ENCODE measurements around the gene DNAAF8.

The DNAAF8 gene

GRCh38 chr16:4765511-4766474 is 31.5 kb downstream of the DNAAF8 start:
- POLR2A ChIA-PET: interaction anchor here (1.3 kb wide), 1 partner anchor 31 kb away, joined by 3 read pairs; the partner anchor contains the start of gene DNAAF8
- CTCF ChIA-PET: no interaction called here
- no peak for TF ChIP-seq PKNOX1 (IDR thresholded peaks at IDR 0.05)
- no peak for TF ChIP-seq BHLHE40 (IDR thresholded peaks at IDR 0.05; ENCODE audit: borderline replicate concordance)
- no peak for DNase-seq (ENCODE audit: extremely low spot score)

- CTCF ChIA-PET: no interaction called here
- TF ChIP-seq SP1 (IDR thresholded peaks at IDR 0.05) (peak; percentile 58; the same call in 1 of the 2 replicates), FOXM1 (IDR thresholded peaks at IDR 0.05; ENCODE audit: borderline replicate concordance) (no peak), L3MBTL2 (conservative IDR thresholded peaks at IDR 0.05) (peak; percentile 63; the same call in 1 of the 2 replicates)
- POLR2A ChIA-PET: interaction anchor here (1.3 to 3.1 kb wide), 2 partner anchors 32 to 36 kb away, joined by 3 to 18 read pairs; partner anchors contain the start of genes DNAAF8 and ROGDI
- peak; percentile 96 for DNase-seq (ENCODE audit: extremely low spot score)
Observed at GRCh38 chr16:4766875-4767628, 32.7 kb downstream of the DNAAF8 start, which contains the start of gene ZNF500. Gene ZNF500 (minus strand): TSS chr16:4767162. CDS start chr16:4765978, 1,184 bp downstream.

- POLR2A ChIA-PET: interaction anchor here (1.0 to 3.1 kb wide), 10 partner anchors 12 to 177 kb away, joined by 3 to 19 read pairs (median 4); partner anchors contain the start of genes ANKS3, DNAAF8, ROGDI and SEPTIN12
- TF ChIP-seq FOXM1 (IDR thresholded peaks at IDR 0.05; ENCODE audit: borderline replicate concordance): no peak
- no peak for TF ChIP-seq HDGF (IDR thresholded peaks at IDR 0.05; ENCODE audit: borderline replicate concordance)
- no peak for TF ChIP-seq SUZ12 (IDR thresholded peaks at IDR 0.05)
- no peak for TF ChIP-seq ZNF384 (IDR thresholded peaks at IDR 0.05)
- no peak for DNase-seq (ENCODE audit: extremely low spot score)
- CTCF ChIA-PET: no interaction called here
Observed at GRCh38 chr16:4767872-4768548, 33.7 kb downstream of the DNAAF8 start.

GRCh38 chr16:4768549-4769305 is 34.4 kb downstream of the DNAAF8 start:
- CTCF ChIA-PET: interaction anchor here (0.7 kb wide), 1 partner anchor 29 kb away, joined by 3 read pairs; no protein-coding TSS in a partner anchor
- TF ChIP-seq CTBP1 (IDR thresholded peaks at IDR 0.05; ENCODE audit: borderline replicate concordance) (no peak), SP1 (IDR thresholded peaks at IDR 0.05) (no peak), TARDBP (IDR thresholded peaks at IDR 0.05) (no peak), ELF4 (IDR thresholded peaks at IDR 0.05) (peak; percentile 52), LEF1 (IDR thresholded peaks at IDR 0.05; ENCODE audit: borderline replicate concordance) (no peak), ARNT (IDR thresholded peaks at IDR 0.05) (no peak), FOXK2 (IDR thresholded peaks at IDR 0.05) (no peak)
- POLR2A ChIA-PET: interaction anchor here (1.0 to 3.1 kb wide), 11 partner anchors 11 to 176 kb away, joined by 3 to 19 read pairs (median 4); partner anchors contain the start of genes ANKS3, DNAAF8, NUDT16L1 and ROGDI
- DNase-seq (ENCODE audit: extremely low spot score): peak; percentile 95

- no peak for DNase-seq (ENCODE audit: extremely low spot score)
- CTCF ChIA-PET: interaction anchor here (0.7 kb wide), 1 partner anchor 30 kb away, joined by 3 read pairs; no protein-coding TSS in a partner anchor
- TF ChIP-seq ELF4 (IDR thresholded peaks at IDR 0.05) (no peak), SUZ12 (IDR thresholded peaks at IDR 0.05) (no peak), L3MBTL2 (conservative IDR thresholded peaks at IDR 0.05) (no peak), BHLHE40 (IDR thresholded peaks at IDR 0.05; ENCODE audit: borderline replicate concordance) (no peak)
- POLR2A ChIA-PET: interaction anchor here (1.4 to 3.1 kb wide), 6 partner anchors 17 to 153 kb away, joined by 3 to 19 read pairs (median 4); partner anchors contain the start of genes ANKS3, DNAAF8, NUDT16L1 and ROGDI
Observed at GRCh38 chr16:4769306-4769638, 34.9 kb downstream of the DNAAF8 start.

- no peak for DNase-seq (ENCODE audit: extremely low spot score)
- TF ChIP-seq LEF1 (IDR thresholded peaks at IDR 0.05; ENCODE audit: borderline replicate concordance) (no peak), BHLHE40 (IDR thresholded peaks at IDR 0.05; ENCODE audit: borderline replicate concordance) (no peak), NFRKB (IDR thresholded peaks at IDR 0.05) (no peak), FOXK2 (IDR thresholded peaks at IDR 0.05) (no peak)
- POLR2A ChIA-PET: interaction anchor here (0.6 kb wide), 1 partner anchor 25 kb away, joined by 3 read pairs; no protein-coding TSS in a partner anchor
- CTCF ChIA-PET: no interaction called here
Observed at GRCh38 chr16:4771646-4772045, 37.3 kb downstream of the DNAAF8 start.

- no peak for TF ChIP-seq L3MBTL2 (conservative IDR thresholded peaks at IDR 0.05)
- TF ChIP-seq LEF1 (IDR thresholded peaks at IDR 0.05; ENCODE audit: borderline replicate concordance): no peak
- TF ChIP-seq TARDBP (IDR thresholded peaks at IDR 0.05): no peak
- TF ChIP-seq FOXM1 (IDR thresholded peaks at IDR 0.05; ENCODE audit: borderline replicate concordance): no peak
- TF ChIP-seq ARNT (IDR thresholded peaks at IDR 0.05): no peak
- no peak for TF ChIP-seq CTBP1 (IDR thresholded peaks at IDR 0.05; ENCODE audit: borderline replicate concordance)
- no peak for TF ChIP-seq BHLHE40 (IDR thresholded peaks at IDR 0.05; ENCODE audit: borderline replicate concordance)
- TF ChIP-seq SP1 (IDR thresholded peaks at IDR 0.05): no peak
- no peak for TF ChIP-seq FOXK2 (IDR thresholded peaks at IDR 0.05)
- TF ChIP-seq ZNF384 (IDR thresholded peaks at IDR 0.05): no peak
- TF ChIP-seq PKNOX1 (IDR thresholded peaks at IDR 0.05): no peak
- no peak for TF ChIP-seq HDGF (IDR thresholded peaks at IDR 0.05; ENCODE audit: borderline replicate concordance)
- TF ChIP-seq SUZ12 (IDR thresholded peaks at IDR 0.05): no peak
- POLR2A ChIA-PET: no interaction called here
- CTCF ChIA-PET: no interaction called here
- DNase-seq (ENCODE audit: extremely low spot score): no peak
Observed at GRCh38 chr16:4772351-4772750, 38.0 kb downstream of the DNAAF8 start.
